Neutrophil (primary cell): ENCODE data around the gene HOXD1.

ENCODE experiments used
- H3K27ac ChIP-seq: fragments of 200-600 bp; sonication (generic); 2 replicates; pipeline ENCODE4 v1.5.1; 2016; ENCODE audit warnings: mild to moderate bottlenecking, moderate library complexity
- H3K27me3 ChIP-seq: fragments of 200-600 bp; sonication (generic); 2 replicates; pipeline ENCODE4 v1.6.0; 2016; ENCODE audit warnings: mild to moderate bottlenecking
- H3K36me3 ChIP-seq: fragments of 200-600 bp; sonication (generic); 2 replicates; pipeline ENCODE4 v1.5.1; 2017
- H3K4me1 ChIP-seq, 2 experiments: fragments of 200-600 bp in 1 of 2; sonication (generic) in 1 of 2; 1 replicate in 1 of 2; 2 replicates in 1 of 2; pipeline versions ENCODE4 v1.5.1 to v1.6.1; 2013 to 2016; ENCODE audit warnings: low read depth in 1 of 2, low read length in 1 of 2, mild to moderate bottlenecking in 1 of 2, moderate library complexity in 1 of 2; ENCODE audit not compliant: control insufficient read depth in 1 of 2, insufficient read depth in 1 of 2
- H3K4me3 ChIP-seq, 2 experiments: fragments of 200-600 bp in 1 of 2; sonication (generic) in 1 of 2; 1 replicate in 1 of 2; 2 replicates in 1 of 2; pipeline ENCODE4 v1.5.1; 2013 to 2016; ENCODE audit warnings: low read depth in 1 of 2, low read length in 1 of 2, mild to moderate bottlenecking in 1 of 2, moderate library complexity in 1 of 2
- H3K9me3 ChIP-seq: fragments of 200-600 bp; sonication (generic); 2 replicates; pipeline ENCODE4 v1.5.1; 2016
- CTCF ChIP-seq: fragments of 200-600 bp; sonication (generic); IDR thresholded peaks from 2 replicates; pipeline ENCODE4 v1.5.1; 2016; ENCODE audit warnings: antibody characterized with exemption

HOXD1 gene

GRCh38 chr2:176160251-176160985, 28.1 kb upstream of the HOXD1 start:
- no peak overlapping the region for H3K27ac ChIP-seq
- H3K4me1 ChIP-seq = peaks cover 3 to 7% of the 10 kb centered on the region in 2 experiments
- no peaks in the 10 kb centered on the region for H3K9me3 ChIP-seq
- no peak for TF ChIP-seq CTCF
- H3K36me3 ChIP-seq = no peaks in the 10 kb centered on the region
- H3K27me3 ChIP-seq = peaks cover 100% of the 10 kb centered on the region
- no peak overlapping the region for H3K4me3 ChIP-seq

GRCh38 chr2:176160986-176161824, 27.3 kb upstream of the HOXD1 start:
- Histone ChIP-seq H3K9me3 (no peaks in the 10 kb centered on the region), H3K4me1 (peaks cover 4 to 7% of the 10 kb centered on the region in 2 experiments), H3K27ac (no peak overlapping the region), H3K4me3 (no peak overlapping the region), H3K27me3 (peaks cover 100% of the 10 kb centered on the region), H3K36me3 (no peaks in the 10 kb centered on the region)
- TF ChIP-seq CTCF = no peak

- Histone ChIP-seq H3K4me1 (peaks cover 4 to 7% of the 10 kb centered on the region in 2 experiments), H3K4me3 (no peak overlapping the region), H3K27me3 (peaks cover 100% of the 10 kb centered on the region), H3K9me3 (no peaks in the 10 kb centered on the region), H3K36me3 (no peaks in the 10 kb centered on the region), H3K27ac (no peak overlapping the region)
- TF ChIP-seq CTCF = no peak
Measured at GRCh38 chr2:176161825-176162626, 26.4 kb upstream of the HOXD1 start.

- TF ChIP-seq CTCF = no peak
- Histone ChIP-seq H3K36me3 (no peaks in the 10 kb centered on the region), H3K4me3 (no peak overlapping the region), H3K27me3 (peaks cover 100% of the 10 kb centered on the region), H3K27ac (no peak overlapping the region), H3K9me3 (no peaks in the 10 kb centered on the region), H3K4me1 (peaks cover 4 to 7% of the 10 kb centered on the region in 2 experiments)
Measured at GRCh38 chr2:176162911-176163671, 25.4 kb upstream of the HOXD1 start.

GRCh38 chr2:176163672-176164056, 24.8 kb upstream of the HOXD1 start:
- Histone ChIP-seq H3K27ac (no peak overlapping the region), H3K27me3 (peaks cover 100% of the 10 kb centered on the region), H3K9me3 (no peaks in the 10 kb centered on the region), H3K4me3 (no peak overlapping the region), H3K4me1 (peaks cover 4 to 7% of the 10 kb centered on the region in 2 experiments), H3K36me3 (no peaks in the 10 kb centered on the region)
- TF ChIP-seq CTCF = no peak
